Measurements from ENCODE around the gene CABCOCO1.
"Not testable (repeated sequence)": the region's sequence is repeated elsewhere in the genome, so short reads cannot be mapped to it uniquely, and the experiment has no call there.

GRCh38 chr10:61712105-61712504 is 49.4 kb downstream of the CABCOCO1 start:
- TF ChIP-seq ZNF274 (IDR thresholded peaks at IDR 0.05; ENCODE audit: low read depth, low read length); SUZ12 (IDR thresholded peaks at IDR 0.05; ENCODE audit: extremely low read depth, insufficient read depth, insufficient read length): not testable (repeated sequence)

All from NT2/D1 (cell line).